NCI-H748 treated with DMSO at 0.1 percent for 48 hours (cell line): ENCODE measurements around the gene NFE2L2.
"Not testable (repeated sequence)": the region's sequence is repeated elsewhere in the genome, so short reads cannot be mapped to it uniquely, and the experiment has no call there.

Source experiments
- DNase-seq: peaks from one replicate; lab custom pipeline; 2025; lab: John Stamatoyannopoulos, UW

The NFE2L2 gene

GRCh38 chr2:177279847-177280246, 15.3 kb upstream of the NFE2L2 start:
- DNase-seq, result no peak

GRCh38 chr2:177275743-177276055, 11.2 kb upstream of the NFE2L2 start:
- no peak for DNase-seq

- no peak for DNase-seq
These were observed 10.7 kb upstream of the NFE2L2 start for GRCh38 chr2:177275040-177275742.

GRCh38 chr2:177273408-177273807, 8.9 kb upstream of the NFE2L2 start:
- no peak for DNase-seq

- no peak for DNase-seq
These were observed 8.2 kb upstream of the NFE2L2 start for GRCh38 chr2:177272765-177273164.

GRCh38 chr2:177271981-177272666, 7.6 kb upstream of the NFE2L2 start:
- DNase-seq, result no peak

- no peak for DNase-seq
These were observed 6.0 kb upstream of the NFE2L2 start for GRCh38 chr2:177270531-177270930.

- DNase-seq, result no peak
These were observed 4.4 kb upstream of the NFE2L2 start for GRCh38 chr2:177268901-177269300.

GRCh38 chr2:177268187-177268871, 3.8 kb upstream of the NFE2L2 start:
- no peak for DNase-seq

GRCh38 chr2:177266955-177267354, 2.4 kb upstream of the NFE2L2 start:
- DNase-seq, result not testable (repeated sequence)

- DNase-seq, result no peak
These were observed 1.6 kb upstream of the NFE2L2 start for GRCh38 chr2:177265824-177266817.

- no peak for DNase-seq
These were observed 276 bp downstream of the NFE2L2 start for GRCh38 chr2:177264209-177264692.

GRCh38 chr2:177263451-177264208, 897 bp downstream of the NFE2L2 start:
- peak; percentile 90 for DNase-seq

- no peak for DNase-seq
These were observed 1.5 kb downstream of the NFE2L2 start for GRCh38 chr2:177262958-177263450.

- no peak for DNase-seq
These were observed 2.4 kb downstream of the NFE2L2 start for GRCh38 chr2:177262092-177262491.

- no peak for DNase-seq
These were observed 3.1 kb downstream of the NFE2L2 start for GRCh38 chr2:177261116-177262060.

- DNase-seq, result no peak
These were observed 4.1 kb downstream of the NFE2L2 start for GRCh38 chr2:177260379-177260778.

GRCh38 chr2:177258059-177258458, 6.5 kb downstream of the NFE2L2 start:
- no peak for DNase-seq

GRCh38 chr2:177257471-177257870, 7.1 kb downstream of the NFE2L2 start:
- no peak for DNase-seq

GRCh38 chr2:177256695-177257094, 7.8 kb downstream of the NFE2L2 start:
- no peak for DNase-seq
